GM18507 (cell line): ENCODE results near the gene POLR2C.

Experiments
- DNase-seq: peaks from one replicate; pipeline ENCODE4 v3.0.0; 2011; ENCODE audit warnings: low read depth; ENCODE audit not compliant: insufficient read length; ENCODE audit errors: extremely low spot score
- FAIRE-seq: peaks from 2 replicates; lab custom pipeline; 2011; peaks lifted over from hg19 to GRCh38; lab: Jason Lieb, UNC

The POLR2C gene

GRCh38 chr16:57446531-57447185, 15.8 kb upstream of the POLR2C start:
- FAIRE-seq = peak; percentile 63
- DNase-seq = no peak

DNA sequence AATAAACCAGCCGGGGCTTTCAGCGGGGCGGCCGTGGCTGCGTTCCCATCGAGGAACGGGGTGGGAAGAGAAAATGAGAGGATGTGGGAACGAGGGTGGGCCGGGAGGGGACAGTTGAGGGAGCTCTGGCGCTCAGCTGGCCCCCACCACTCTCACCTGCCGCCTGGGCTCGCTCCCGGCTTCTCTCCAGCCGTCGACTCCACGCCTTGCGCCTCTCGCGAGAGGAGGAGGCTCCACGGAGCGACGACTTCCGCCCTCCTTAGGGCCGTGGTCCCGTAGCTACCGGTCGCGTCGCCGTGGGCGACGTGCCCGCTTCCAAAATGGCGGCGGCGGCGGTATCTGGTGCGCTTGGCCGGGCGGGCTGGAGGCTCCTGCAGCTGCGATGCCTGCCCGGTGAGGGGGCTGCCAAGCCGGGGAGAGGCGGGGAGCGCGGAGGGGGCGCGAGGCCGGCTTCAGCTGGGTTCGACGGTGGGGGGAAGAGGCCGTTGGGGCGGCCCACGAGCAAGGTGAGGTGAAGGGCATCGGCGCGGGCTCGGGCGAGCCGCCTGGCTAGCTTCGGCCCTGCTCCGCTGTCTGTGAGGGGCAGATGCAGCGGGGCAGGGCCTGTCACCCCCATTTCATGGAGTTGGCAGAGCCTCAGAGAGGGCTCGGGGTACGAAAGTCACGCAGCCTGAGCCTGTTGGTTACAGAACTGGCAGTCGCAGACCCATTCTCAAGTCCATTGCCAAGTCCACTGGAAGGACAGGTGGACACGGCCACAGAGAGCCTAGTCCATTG, 15.1 kb upstream of the POLR2C start, which contains the start of the genes CIAPIN1 and COQ9:
CIAPIN1 (minus strand) TSS at position 200 of the 777 bp plus-strand sequence. CDS start 6,457 bp downstream, outside the sequence.
COQ9 (plus strand) TSS at position 294 of the 777 bp plus-strand sequence; CDS start at position 321, 27 bp downstream.
- FAIRE-seq (peak; percentile 88), DNase-seq (peak; percentile 94)

DNA sequence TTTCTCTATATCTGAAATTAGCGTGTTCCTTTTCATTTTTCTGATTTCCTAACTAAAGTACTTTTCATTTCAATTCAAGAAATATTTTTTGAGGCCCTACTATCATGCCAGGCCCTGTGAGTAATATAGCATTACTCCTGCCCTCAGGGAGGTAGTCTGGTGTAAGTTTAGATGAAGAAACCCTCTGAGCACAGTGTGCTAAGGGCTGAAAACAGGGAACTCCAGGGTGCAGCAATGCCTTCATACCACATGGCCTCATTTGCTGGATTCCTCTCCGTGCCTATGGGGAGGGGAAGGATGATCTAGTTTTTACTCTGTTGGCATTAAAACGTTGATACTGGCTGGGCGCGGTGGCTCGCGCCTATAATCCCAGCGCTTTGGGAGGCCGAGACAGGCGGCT, 10.5 kb upstream of the POLR2C start:
- no peak for DNase-seq
- FAIRE-seq = no peak

GRCh38 chr16:57462978-57463362, 491 bp downstream of the POLR2C start:
- no peak for DNase-seq
- FAIRE-seq = no peak

GRCh38 chr16:57464523-57464922, 2.0 kb downstream of the POLR2C start:
- FAIRE-seq (no peak), DNase-seq (no peak)

DNA sequence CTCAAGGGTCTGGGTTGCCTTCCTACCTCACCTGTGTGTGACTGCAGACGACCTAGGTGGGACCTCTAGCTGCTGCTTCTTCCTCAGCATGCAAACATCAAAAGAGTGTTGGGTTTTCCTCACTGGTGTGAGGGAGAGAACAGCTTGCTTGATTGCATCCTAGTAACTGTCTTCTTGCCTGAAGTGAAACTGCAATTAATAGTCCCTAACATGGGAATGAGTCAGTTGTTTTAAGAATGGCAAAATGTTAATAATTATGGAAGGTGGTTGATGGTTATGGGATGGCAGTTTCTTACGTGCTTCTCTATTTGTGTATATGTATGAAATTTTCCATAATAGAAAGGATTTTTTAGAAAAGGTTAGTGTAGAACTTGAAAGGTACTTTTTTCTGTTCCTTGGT, 5.9 kb downstream of the POLR2C start:
- no peak for FAIRE-seq

GRCh38 chr16:57469046-57469445, 6.6 kb downstream of the POLR2C start:
- DNase-seq (no peak), FAIRE-seq (no peak)

More for the DNA sequence above, 5.9 kb downstream of the POLR2C start:
- DNase-seq = no peak

DNA sequence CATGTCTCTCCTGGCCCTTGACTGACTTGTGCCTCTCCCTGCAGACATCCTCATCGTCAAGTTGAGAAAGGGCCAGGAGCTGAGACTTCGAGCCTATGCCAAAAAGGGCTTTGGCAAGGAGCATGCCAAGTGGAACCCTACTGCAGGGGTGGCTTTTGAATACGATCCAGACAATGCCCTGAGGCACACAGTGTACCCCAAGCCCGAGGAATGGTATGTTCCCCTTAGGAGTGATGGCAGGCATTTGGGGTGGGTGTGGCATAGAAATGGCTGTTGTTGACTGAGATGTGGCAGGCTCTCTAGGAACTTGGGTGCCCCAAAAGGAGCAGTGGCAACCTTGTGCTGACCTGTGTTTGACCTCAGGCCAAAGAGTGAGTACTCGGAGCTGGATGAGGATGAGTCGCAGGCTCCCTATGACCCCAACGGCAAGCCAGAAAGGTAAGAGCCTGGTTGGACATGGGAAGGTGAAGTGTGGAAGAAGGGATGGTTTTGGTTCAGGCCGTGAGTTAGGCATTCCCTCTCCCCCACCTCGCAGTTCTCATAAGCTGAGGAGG, 7.5 kb downstream of the POLR2C start:
- FAIRE-seq (no peak), DNase-seq (no peak)

- no peak for DNase-seq
- FAIRE-seq = no peak
These were observed 8.2 kb downstream of the POLR2C start for GRCh38 chr16:57470711-57471110.

DNA sequence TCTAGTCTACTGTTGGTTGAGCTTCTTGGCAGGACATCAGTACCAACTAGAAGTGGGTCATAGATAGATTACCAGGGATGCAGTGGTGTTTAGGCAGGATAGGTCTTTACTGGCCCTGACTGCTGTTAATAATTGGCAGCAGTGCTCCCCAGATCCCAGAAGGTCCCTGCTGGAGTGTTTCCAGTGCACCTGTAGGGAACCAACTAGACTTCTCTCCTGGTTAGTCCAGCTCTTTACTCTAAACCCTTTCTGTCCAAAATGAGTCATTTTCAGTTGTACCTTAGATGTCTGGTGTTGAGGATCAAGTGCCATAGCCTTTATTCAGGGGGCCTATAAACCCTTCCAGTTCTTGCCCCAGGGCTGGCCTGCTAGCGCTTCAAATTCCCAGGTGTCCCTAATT, 8.7 kb downstream of the POLR2C start:
- DNase-seq (no peak), FAIRE-seq (no peak)

DNA sequence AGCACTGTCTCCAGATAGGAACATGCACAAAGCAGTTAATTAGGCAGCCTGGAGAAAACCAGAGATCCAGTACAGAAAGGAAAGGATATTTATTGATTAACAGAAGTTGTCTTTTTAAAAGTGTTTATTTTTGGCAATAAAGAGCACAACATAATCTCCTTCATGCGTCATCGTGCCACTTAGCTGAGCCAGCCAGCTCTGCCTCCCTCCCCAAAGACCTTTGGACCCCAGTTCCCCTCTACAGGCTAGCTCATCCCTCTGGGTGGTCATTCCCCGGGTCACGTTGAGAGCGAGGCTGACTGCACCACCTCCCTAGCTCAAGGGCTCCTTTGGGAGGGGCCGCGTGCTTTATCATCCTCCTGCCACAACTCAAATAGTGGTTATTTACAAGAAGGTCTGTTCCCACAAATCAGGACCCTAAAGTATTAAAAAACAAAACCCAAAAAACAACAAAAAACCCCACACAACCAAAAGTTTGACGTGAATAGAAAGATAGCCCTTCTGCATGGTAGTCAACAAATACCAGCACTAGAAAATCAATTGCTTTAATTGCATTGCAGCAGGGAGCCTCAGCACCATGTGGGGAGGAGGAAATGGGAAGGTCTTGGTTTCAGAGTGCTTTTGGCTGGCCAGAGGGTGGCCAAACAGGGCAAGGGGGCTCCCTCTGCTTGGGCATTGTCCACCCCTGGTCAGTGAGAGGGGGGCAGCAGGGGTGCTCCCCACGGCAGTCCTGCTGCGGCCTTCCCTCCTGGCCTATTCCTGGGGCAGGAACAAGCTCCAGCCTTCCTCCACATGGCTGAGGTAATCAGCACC, 9.6 kb downstream of the POLR2C start:
- DNase-seq (no peak), FAIRE-seq (no peak)

DNA sequence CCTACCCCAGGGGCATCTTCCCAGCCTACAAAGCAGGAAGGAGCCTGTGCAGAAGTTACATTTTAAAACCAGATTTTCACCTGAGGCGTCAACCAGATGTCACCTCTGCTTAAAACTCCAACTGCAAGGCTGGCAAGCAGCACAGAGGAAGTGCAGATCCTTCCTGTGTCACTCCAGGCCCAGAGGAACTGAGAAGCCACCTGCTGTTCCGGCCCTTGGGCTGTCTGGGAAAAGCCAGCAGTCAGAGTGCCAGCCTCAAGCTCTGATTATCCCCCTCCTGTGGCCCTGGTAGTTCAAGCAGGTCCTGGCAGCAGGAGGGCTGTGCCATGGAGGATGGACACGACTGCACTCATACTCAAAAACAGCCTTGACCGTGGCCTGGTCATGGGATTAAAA, 10.2 kb downstream of the POLR2C start:
- FAIRE-seq (no peak), DNase-seq (no peak)

- FAIRE-seq = no peak
- DNase-seq = no peak
These were observed 10.8 kb downstream of the POLR2C start for GRCh38 chr16:57473176-57473840.

DNA sequence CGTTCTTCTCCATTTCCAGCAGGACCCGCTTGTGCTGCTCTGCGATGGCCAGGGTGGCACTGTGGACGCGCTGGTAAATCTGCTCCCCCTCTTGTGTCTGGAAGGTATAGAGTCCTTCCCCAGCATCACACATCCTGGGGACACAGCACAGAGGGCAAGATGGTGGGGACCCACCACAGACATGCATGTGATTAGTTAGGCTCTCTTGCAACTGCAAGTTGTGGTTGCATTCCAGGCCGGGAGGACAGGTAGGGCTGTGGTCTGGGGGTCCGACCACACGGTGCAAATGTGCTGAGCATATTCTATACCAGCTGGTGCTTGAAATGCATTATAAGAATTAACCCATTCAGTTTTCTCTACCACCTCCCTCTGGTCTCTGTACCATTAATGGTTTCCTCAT, 11.4 kb downstream of the POLR2C start:
- DNase-seq = no peak
- no peak for FAIRE-seq

GRCh38 chr16:57474671-57475661, 12.5 kb downstream of the POLR2C start:
- DNase-seq (no peak), FAIRE-seq (no peak)

- FAIRE-seq = peak; percentile 82
- peak; percentile 76 for DNase-seq
These were observed 13.3 kb downstream of the POLR2C start for GRCh38 chr16:57475711-57476339.

- FAIRE-seq (no peak), DNase-seq (no peak)
These were observed 14.3 kb downstream of the POLR2C start for GRCh38 chr16:57476546-57477410.
